Measurements from ENCODE around the gene MRPS24.

MRPS24 gene

DNA sequence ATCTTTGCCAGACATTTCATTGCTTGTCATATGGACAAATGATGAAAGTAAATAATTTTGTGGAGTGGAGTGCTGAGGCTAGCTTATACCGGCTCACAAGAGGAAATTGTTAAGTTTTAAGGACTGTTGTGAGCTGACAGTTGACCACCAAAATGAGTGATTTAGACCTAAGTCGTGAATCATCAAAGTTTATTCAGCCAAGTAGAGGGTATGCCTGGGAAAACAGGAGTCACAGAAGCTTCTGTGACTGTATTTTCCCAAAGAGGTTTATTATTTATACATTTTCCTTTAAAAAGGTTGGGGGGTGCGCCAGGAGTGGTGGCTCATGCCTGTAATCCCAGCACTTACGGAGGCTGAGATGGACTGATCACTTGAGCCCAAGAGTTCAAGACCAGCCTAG lies 21.8 kb downstream of the MRPS24 start:
- TF ChIP-seq TAF1 (IDR thresholded peaks at IDR 0.05; ENCODE audit: borderline replicate concordance, insufficient read depth, low read length) (no peak), SIN3A (IDR thresholded peaks at IDR 0.05; ENCODE audit: borderline replicate concordance, insufficient read depth, low read length) (no peak), FOXP2 (optimal IDR thresholded peaks at IDR 0.05; ENCODE audit: borderline replicate concordance, extremely low read depth, extremely low read length, insufficient read depth) (no peak), POLR2AphosphoS5 (IDR thresholded peaks at IDR 0.05; ENCODE audit: low read depth, low read length) (no peak)
- TF ChIP-seq, protein P1, sequence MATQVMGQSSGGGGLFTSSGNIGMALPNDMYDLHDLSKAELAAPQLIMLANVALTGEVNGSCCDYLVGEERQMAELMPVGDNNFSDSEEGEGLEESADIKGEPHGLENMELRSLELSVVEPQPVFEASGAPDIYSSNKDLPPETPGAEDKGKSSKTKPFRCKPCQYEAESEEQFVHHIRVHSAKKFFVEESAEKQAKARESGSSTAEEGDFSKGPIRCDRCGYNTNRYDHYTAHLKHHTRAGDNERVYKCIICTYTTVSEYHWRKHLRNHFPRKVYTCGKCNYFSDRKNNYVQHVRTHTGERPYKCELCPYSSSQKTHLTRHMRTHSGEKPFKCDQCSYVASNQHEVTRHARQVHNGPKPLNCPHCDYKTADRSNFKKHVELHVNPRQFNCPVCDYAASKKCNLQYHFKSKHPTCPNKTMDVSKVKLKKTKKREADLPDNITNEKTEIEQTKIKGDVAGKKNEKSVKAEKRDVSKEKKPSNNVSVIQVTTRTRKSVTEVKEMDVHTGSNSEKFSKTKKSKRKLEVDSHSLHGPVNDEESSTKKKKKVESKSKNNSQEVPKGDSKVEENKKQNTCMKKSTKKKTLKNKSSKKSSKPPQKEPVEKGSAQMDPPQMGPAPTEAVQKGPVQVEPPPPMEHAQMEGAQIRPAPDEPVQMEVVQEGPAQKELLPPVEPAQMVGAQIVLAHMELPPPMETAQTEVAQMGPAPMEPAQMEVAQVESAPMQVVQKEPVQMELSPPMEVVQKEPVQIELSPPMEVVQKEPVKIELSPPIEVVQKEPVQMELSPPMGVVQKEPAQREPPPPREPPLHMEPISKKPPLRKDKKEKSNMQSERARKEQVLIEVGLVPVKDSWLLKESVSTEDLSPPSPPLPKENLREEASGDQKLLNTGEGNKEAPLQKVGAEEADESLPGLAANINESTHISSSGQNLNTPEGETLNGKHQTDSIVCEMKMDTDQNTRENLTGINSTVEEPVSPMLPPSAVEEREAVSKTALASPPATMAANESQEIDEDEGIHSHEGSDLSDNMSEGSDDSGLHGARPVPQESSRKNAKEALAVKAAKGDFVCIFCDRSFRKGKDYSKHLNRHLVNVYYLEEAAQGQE (IDR thresholded peaks at IDR 0.05; ENCODE audit: insufficient read depth in 1 of 2, low read depth in 2 of 2, low read length in 2 of 2) = no peak

DNA sequence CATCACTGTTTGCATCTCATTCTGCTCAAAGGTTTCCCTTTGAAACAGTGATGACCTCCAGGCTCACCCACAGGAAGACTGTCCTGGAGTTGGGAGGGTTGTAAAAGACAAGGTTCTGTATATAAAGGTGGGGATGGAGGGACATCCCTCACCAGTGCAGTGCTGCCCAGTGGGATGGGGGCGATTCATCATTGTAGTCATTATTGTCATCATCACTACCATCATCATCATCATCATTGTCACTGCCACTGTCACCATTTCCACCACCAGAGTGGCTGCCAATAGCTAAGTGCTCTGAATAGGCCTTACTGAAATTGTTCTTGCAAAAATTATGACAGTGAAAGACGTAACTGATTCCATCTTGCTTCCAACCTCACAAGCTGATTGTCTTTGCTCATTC lies 24.7 kb downstream of the MRPS24 start:
- TF ChIP-seq SIN3A (IDR thresholded peaks at IDR 0.05; ENCODE audit: borderline replicate concordance, insufficient read depth, low read length) (no peak), POLR2AphosphoS5 (IDR thresholded peaks at IDR 0.05; ENCODE audit: low read depth, low read length) (no peak), FOXP2 (optimal IDR thresholded peaks at IDR 0.05; ENCODE audit: borderline replicate concordance, extremely low read depth, extremely low read length, insufficient read depth) (no peak), TAF1 (IDR thresholded peaks at IDR 0.05; ENCODE audit: borderline replicate concordance, insufficient read depth, low read length) (no peak)
- TF ChIP-seq, protein P1 (IDR thresholded peaks at IDR 0.05; ENCODE audit: insufficient read depth in 1 of 2, low read depth in 2 of 2, low read length in 2 of 2) = no peak

DNA sequence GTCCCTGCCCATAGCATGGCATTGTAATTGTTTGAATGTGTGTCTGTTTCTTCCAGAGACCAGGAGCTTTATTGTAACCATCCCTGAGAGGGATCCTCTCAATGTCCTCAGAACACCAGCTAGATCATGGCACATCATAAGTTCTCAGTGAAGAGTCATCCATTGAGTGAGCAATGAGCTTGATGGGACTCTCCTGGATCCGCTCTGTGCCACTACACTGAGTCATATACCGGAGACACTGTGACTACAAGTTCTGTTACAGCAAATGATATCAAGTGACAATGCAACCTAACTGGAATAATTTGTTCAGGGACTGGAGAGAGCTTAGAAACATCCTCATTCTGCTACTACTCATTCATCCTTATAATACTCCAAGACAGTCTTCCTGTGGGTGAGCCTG lies 25.1 kb downstream of the MRPS24 start:
- TF ChIP-seq POLR2AphosphoS5 (IDR thresholded peaks at IDR 0.05; ENCODE audit: low read depth, low read length) (no peak), SIN3A (IDR thresholded peaks at IDR 0.05; ENCODE audit: borderline replicate concordance, insufficient read depth, low read length) (no peak), FOXP2 (optimal IDR thresholded peaks at IDR 0.05; ENCODE audit: borderline replicate concordance, extremely low read depth, extremely low read length, insufficient read depth) (no peak), TAF1 (IDR thresholded peaks at IDR 0.05; ENCODE audit: borderline replicate concordance, insufficient read depth, low read length) (no peak)
- TF ChIP-seq, protein P1 (IDR thresholded peaks at IDR 0.05; ENCODE audit: insufficient read depth in 1 of 2, low read depth in 2 of 2, low read length in 2 of 2) = no peak

DNA sequence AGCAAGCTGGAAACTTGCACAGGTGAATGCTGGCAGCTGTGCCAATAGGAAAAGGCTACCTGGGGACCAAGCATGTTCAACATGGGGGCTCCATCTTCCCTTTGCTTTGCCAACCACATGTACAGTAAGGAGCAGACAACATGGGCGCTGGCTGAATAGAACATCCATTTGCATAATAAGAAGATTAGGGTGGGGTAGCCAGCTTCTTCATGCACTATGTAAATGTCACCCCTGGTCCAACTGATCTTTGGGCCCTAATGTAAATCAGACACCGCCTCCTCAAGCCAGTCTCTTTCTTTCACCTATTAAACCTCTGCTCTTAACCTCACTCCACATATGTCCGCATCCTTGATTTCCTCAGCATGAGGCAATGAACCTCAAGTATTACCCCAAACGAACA lies 26.0 kb downstream of the MRPS24 start:
- TF ChIP-seq, protein P1 (IDR thresholded peaks at IDR 0.05; ENCODE audit: insufficient read depth in 1 of 2, low read depth in 2 of 2, low read length in 2 of 2) = no peak
- TF ChIP-seq FOXP2 (optimal IDR thresholded peaks at IDR 0.05; ENCODE audit: borderline replicate concordance, extremely low read depth, extremely low read length, insufficient read depth) (no peak), TAF1 (IDR thresholded peaks at IDR 0.05; ENCODE audit: borderline replicate concordance, insufficient read depth, low read length) (no peak), SIN3A (IDR thresholded peaks at IDR 0.05; ENCODE audit: borderline replicate concordance, insufficient read depth, low read length) (no peak), POLR2AphosphoS5 (IDR thresholded peaks at IDR 0.05; ENCODE audit: low read depth, low read length) (no peak)

DNA sequence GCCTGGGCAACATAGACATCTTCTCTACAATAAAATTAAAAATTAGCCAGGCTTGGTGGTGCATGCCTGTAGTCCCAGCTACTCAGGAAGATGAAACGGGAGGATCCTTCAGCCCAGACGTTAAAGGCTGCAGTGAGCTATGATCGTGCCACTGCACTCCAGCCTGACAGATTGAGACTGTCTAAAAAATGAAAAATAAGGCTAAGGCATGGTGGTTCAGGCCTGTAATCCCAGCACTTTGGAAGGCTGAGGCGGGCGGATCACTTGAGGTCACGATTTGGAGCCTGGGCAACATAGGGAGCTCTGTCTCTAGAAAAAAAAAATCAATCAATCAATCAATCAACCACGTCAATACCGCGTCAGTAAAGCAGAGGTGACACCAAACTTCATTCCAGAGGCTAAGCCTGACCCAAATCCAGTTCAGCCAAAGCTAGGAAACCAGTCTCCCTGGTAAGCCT lies 31.1 kb downstream of the MRPS24 start:
- TF ChIP-seq TAF1 (IDR thresholded peaks at IDR 0.05; ENCODE audit: borderline replicate concordance, insufficient read depth, low read length) (no peak), SIN3A (IDR thresholded peaks at IDR 0.05; ENCODE audit: borderline replicate concordance, insufficient read depth, low read length) (no peak), POLR2AphosphoS5 (IDR thresholded peaks at IDR 0.05; ENCODE audit: low read depth, low read length) (no peak), FOXP2 (optimal IDR thresholded peaks at IDR 0.05; ENCODE audit: borderline replicate concordance, extremely low read depth, extremely low read length, insufficient read depth) (no peak)
- TF ChIP-seq, protein P1 (IDR thresholded peaks at IDR 0.05; ENCODE audit: insufficient read depth in 1 of 2, low read depth in 2 of 2, low read length in 2 of 2) = no peak

Data from PFSK-1 (cell line).